ENCODE measurements around the gene PTPRF.

DNA sequence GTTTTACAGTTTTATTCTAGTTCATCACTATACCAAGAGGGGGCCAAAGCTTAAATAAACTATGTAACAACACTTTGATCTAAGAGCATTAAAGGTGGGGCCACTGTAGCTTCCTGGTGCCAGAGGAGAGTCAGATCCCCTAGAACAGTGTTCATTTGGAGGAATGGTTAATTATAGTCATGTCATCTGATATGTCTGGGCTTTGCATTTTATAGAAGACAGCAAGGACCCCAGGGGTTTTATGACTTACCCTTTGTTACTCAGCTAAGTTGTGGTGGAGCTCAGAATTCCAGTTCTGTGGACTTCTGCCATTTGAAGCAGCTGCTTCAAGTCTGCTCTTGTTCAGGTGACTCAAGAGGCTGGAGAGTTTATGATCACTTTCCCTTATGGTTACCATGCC is 135.9 kb downstream of the PTPRF start:
- no peak for TF ChIP-seq YY1 (IDR thresholded peaks at IDR 0.05)
- TF ChIP-seq, protein P1, sequence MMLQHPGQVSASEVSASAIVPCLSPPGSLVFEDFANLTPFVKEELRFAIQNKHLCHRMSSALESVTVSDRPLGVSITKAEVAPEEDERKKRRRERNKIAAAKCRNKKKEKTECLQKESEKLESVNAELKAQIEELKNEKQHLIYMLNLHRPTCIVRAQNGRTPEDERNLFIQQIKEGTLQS (IDR thresholded peaks at IDR 0.05), result no peak
- TF ChIP-seq, protein P2, sequence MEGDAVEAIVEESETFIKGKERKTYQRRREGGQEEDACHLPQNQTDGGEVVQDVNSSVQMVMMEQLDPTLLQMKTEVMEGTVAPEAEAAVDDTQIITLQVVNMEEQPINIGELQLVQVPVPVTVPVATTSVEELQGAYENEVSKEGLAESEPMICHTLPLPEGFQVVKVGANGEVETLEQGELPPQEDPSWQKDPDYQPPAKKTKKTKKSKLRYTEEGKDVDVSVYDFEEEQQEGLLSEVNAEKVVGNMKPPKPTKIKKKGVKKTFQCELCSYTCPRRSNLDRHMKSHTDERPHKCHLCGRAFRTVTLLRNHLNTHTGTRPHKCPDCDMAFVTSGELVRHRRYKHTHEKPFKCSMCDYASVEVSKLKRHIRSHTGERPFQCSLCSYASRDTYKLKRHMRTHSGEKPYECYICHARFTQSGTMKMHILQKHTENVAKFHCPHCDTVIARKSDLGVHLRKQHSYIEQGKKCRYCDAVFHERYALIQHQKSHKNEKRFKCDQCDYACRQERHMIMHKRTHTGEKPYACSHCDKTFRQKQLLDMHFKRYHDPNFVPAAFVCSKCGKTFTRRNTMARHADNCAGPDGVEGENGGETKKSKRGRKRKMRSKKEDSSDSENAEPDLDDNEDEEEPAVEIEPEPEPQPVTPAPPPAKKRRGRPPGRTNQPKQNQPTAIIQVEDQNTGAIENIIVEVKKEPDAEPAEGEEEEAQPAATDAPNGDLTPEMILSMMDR (IDR thresholded peaks at IDR 0.05; ENCODE audit: low read depth, low read length, missing input control), result no peak
- no peak for TF ChIP-seq TAF1 (conservative IDR thresholded peaks at IDR 0.05)
